ENCODE measurements around the gene SLC29A3.
"Not testable (repeated sequence)": the region's sequence is repeated elsewhere in the genome, so short reads cannot be mapped to it uniquely, and the experiment has no call there.

The SLC29A3 gene

GRCh38 chr10:71284544-71285179 is 34.4 kb upstream of the SLC29A3 start:
- DNase-seq (ENCODE audit: low spot score), result no peak

DNA sequence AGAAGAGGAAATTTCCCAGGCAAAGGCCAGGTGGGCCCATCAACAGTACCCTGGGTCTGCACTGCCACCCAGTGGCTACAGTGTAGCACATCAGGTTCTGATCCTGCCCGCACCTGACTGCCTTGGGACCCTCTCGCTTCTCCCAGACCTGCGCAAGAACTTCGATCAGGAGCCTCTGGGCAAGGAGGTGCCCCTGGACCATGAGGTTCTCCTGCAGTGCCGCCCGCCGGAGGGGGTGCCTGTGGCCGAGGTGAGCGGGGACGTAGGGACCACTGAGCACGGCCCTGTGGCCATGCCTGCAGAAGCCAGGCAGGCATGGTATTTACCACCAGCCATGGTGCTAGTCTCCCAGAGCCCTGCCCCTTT is 33.9 kb upstream of the SLC29A3 start:
- no peak for DNase-seq (ENCODE audit: low spot score)

GRCh38 chr10:71285986-71286385 is 33.1 kb upstream of the SLC29A3 start:
- no peak for DNase-seq (ENCODE audit: low spot score)

DNA sequence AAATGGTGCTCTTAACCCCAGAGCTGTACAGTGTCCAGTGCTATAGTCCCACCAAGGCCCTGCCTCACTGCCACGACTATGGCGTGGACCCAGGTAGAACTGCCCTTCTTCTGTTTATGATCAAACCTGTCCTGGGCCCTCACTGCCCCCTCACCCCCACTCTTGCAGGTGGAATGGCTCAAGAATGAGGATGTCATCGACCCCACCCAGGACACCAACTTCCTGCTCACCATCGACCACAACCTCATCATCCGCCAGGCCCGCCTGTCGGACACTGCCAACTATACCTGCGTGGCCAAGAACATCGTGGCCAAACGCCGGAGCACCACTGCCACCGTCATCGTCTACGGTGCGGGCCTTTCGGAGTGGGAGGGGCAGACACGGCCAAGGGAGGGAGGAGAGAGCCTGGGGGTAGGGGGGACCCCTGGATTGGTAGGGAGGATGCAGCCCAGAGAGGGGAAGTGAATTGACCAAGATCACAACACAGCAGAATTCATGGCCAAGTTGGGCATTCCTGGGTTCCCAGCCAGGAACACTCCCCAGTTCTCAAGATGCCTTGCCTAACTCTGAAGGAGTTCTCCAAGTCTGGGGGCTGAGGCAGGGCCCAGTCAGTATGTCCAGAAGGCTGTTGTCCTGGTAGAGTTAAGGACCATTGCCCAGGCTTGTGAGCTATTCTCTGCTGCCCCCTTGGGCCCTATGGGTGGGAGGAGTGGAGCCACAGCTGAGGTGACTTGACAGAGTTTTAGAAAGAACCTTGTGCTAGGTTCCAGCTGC is 32.4 kb upstream of the SLC29A3 start:
- DNase-seq (ENCODE audit: low spot score), result no peak

- DNase-seq (ENCODE audit: low spot score), result no peak
Measured at GRCh38 chr10:71287456-71287855, 31.6 kb upstream of the SLC29A3 start.

DNA sequence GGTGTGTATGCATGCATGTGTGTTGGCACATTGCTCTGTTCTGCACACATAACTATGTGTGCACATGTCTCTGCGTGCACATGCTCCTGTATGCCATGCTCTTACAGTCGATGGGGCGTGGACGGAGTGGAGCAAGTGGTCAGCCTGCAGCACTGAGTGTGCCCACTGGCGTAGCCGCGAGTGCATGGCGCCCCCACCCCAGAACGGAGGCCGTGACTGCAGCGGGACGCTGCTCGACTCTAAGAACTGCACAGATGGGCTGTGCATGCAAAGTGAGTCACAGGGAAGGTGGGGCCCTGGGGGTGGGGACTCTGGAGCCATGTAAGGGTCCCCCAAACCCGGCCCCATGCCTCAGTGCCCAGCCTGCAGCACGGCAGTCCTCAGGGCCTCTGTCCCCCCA is 30.6 kb upstream of the SLC29A3 start:
- DNase-seq (ENCODE audit: low spot score), result no peak

- DNase-seq (ENCODE audit: low spot score), result no peak
Measured at GRCh38 chr10:71289421-71290130, 29.5 kb upstream of the SLC29A3 start.

GRCh38 chr10:71290331-71290730 is 28.7 kb upstream of the SLC29A3 start:
- no peak for DNase-seq (ENCODE audit: low spot score)

GRCh38 chr10:71290806-71291527 is 28.1 kb upstream of the SLC29A3 start:
- no peak for DNase-seq (ENCODE audit: low spot score)

DNA sequence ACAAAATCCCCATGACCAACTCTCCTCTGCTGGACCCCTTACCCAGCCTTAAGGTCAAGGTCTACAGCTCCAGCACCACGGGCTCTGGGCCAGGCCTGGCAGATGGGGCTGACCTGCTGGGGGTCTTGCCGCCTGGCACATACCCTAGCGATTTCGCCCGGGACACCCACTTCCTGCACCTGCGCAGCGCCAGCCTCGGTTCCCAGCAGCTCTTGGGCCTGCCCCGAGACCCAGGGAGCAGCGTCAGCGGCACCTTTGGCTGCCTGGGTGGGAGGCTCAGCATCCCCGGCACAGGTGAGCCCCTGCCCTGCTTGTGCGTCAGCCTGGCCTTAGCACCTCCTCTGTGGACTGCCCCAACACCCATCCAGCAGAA is 27.5 kb upstream of the SLC29A3 start:
- DNase-seq (ENCODE audit: low spot score), result no peak

- DNase-seq (ENCODE audit: low spot score), result no peak
Measured at GRCh38 chr10:71292624-71293445, 26.2 kb upstream of the SLC29A3 start.

DNA sequence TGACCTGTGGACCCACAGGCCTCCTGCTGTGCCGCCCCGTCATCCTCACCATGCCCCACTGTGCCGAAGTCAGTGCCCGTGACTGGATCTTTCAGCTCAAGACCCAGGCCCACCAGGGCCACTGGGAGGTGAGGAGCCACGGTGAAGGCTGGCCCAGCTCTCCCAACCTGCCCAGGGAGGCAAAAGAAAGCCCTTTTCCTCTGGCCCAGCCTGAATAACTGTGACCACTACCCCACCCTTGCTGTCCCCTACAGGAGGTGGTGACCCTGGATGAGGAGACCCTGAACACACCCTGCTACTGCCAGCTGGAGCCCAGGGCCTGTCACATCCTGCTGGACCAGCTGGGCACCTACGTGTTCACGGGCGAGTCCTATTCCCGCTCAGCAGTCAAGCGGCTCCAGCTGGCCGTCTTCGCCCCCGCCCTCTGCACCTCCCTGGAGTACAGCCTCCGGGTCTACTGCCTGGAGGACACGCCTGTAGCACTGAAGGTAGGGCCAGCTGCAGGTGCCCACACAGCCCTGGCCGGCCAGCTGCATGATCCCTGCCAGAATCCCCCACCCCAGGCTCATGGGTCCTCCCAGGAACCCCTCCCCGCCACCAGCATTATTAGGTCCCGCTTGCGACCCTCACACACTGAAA is 25.5 kb upstream of the SLC29A3 start:
- DNase-seq (ENCODE audit: low spot score), result no peak

- no peak for DNase-seq (ENCODE audit: low spot score)
Measured at GRCh38 chr10:71294091-71294561, 24.9 kb upstream of the SLC29A3 start.

DNA sequence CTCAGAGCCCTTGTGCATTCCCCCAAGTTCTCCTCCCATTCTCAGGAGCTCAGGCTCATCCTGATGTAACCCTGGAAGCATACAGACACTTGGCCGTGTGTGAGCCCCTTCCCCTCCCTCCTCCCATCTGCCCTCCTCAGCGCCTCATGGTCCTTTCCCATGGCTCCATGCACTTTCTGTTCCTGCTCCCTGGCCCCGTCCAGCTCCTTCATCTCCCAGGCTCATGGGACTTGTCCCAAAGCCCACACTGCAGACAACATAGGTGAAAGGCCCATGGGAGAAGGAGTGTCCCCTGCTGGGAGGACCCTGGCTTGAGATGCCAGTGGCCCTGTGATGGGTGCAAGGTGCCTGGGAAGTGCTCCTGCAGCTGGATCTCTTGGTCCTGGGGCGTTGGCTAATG is 24.2 kb upstream of the SLC29A3 start:
- DNase-seq (ENCODE audit: low spot score), result no peak

DNA sequence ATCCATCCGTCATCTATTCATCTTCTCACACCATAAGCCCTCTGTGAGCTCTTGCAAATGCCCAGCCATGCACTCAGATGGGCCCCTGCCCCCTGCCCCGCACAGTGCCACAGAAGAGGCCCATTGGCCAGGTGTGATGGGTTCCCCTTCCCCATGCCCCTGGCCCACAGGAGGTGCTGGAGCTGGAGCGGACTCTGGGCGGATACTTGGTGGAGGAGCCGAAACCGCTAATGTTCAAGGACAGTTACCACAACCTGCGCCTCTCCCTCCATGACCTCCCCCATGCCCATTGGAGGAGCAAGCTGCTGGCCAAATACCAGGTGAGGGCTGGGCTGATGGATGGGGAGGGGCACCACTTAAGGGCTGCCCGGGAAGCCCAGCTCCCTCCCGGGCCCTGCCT is 23.4 kb upstream of the SLC29A3 start:
- no peak for DNase-seq (ENCODE audit: low spot score)

- DNase-seq (ENCODE audit: low spot score), result no peak
Measured at GRCh38 chr10:71296086-71296485, 23.0 kb upstream of the SLC29A3 start.

GRCh38 chr10:71296811-71297210 is 22.2 kb upstream of the SLC29A3 start:
- DNase-seq (ENCODE audit: low spot score), result not testable (repeated sequence)

DNA sequence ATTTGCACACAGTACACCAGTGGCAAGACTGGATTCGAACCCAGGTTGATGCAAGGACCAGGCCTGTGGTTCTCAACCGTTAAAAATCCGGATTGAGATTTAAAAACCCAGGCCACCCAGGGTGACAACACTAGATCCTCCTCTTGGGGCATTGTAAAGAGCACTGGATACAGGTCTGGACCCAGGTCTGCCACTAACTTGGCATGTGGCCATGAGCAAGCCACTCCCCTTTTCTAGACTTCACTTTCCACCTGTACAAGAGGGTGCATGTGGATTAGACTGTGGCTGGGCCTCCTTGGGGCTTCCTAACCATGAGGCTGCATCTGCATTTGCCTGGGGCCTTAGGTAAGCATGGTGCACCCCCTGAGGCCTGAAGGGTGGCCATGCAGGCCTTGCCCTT is 21.7 kb upstream of the SLC29A3 start:
- no peak for DNase-seq (ENCODE audit: low spot score)

- no peak for DNase-seq (ENCODE audit: low spot score)
Measured at GRCh38 chr10:71299071-71299785, 19.8 kb upstream of the SLC29A3 start.

Data from globus pallidus (tissue), 1 donor.